ENCODE data around the gene POLQ.

The POLQ gene

DNA sequence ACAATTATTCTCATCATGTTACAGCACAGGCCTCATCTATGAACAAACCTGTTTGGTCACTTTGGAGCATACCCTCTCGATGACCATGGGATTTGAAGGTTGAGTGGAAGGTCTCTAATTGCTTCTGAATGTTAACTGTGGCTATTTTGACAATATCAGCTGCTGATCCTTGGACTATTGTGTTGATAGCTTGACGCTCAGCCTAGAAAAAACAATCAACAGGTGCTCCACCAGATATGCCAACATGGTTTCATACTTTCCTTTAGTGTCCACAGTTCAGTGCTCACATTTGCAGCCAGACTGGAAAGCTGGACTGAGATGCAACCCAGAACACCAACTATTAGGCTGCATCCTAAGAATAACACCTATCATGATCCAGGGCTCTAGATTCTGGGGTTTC is 109.7 kb downstream of the POLQ start:
- H3K4me3 ChIP-seq (replicated peaks in 1 of 2; ENCODE audit: low read depth in 2 of 2, low read length in 2 of 2), result no peak overlapping the region
- DNase-seq (ENCODE audit: low read depth in 2 of 2), result no peak
- TF ChIP-seq, protein P1, sequence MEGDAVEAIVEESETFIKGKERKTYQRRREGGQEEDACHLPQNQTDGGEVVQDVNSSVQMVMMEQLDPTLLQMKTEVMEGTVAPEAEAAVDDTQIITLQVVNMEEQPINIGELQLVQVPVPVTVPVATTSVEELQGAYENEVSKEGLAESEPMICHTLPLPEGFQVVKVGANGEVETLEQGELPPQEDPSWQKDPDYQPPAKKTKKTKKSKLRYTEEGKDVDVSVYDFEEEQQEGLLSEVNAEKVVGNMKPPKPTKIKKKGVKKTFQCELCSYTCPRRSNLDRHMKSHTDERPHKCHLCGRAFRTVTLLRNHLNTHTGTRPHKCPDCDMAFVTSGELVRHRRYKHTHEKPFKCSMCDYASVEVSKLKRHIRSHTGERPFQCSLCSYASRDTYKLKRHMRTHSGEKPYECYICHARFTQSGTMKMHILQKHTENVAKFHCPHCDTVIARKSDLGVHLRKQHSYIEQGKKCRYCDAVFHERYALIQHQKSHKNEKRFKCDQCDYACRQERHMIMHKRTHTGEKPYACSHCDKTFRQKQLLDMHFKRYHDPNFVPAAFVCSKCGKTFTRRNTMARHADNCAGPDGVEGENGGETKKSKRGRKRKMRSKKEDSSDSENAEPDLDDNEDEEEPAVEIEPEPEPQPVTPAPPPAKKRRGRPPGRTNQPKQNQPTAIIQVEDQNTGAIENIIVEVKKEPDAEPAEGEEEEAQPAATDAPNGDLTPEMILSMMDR (IDR thresholded peaks at IDR 0.05; ENCODE audit: low read depth, low read length), result no peak

DNA sequence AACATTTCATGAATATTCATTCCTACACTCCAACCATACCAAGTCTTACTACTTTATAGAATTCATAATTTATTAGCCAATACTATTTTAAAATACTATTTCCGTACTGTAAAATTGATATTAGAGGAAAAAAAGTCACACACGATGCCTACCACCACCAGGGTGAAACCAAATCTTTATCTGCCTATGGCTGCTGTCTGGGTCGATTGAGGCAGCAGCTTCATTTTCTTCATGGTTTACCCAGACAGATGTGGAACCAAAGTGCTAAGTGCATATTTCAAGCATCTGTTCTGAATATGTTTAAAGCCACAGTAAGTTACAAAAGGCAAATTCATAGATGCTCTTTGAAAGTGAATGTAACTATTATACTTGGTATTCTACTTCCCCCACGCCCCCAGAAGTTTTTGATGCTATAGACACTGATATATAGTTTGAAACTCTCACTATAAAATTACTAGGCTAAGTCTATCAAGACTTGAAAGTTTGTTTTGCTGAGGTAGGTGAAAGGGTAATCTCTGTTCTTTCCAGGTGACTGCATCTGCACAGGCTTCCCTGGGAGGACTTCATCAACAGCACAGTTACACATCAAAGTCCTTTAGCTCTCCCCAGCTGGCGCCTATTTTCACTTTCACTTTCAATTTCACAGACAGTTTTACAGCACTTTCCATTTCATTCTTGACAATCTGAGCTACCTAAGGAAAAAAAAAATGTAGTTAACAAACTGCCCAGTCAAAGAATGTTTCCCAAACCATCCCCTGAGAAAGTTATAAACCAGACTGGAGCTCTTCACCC is 113.9 kb downstream of the POLQ start:
- peak overlapping the region in 1 of 2 donors; percentile 31 for H3K4me3 ChIP-seq (replicated peaks in 1 of 2; ENCODE audit: low read depth in 2 of 2, low read length in 2 of 2)
- TF ChIP-seq, protein P1 (IDR thresholded peaks at IDR 0.05; ENCODE audit: low read depth, low read length), result no peak
- DNase-seq (ENCODE audit: low read depth in 2 of 2), result peak; percentile 60 to 62

DNA sequence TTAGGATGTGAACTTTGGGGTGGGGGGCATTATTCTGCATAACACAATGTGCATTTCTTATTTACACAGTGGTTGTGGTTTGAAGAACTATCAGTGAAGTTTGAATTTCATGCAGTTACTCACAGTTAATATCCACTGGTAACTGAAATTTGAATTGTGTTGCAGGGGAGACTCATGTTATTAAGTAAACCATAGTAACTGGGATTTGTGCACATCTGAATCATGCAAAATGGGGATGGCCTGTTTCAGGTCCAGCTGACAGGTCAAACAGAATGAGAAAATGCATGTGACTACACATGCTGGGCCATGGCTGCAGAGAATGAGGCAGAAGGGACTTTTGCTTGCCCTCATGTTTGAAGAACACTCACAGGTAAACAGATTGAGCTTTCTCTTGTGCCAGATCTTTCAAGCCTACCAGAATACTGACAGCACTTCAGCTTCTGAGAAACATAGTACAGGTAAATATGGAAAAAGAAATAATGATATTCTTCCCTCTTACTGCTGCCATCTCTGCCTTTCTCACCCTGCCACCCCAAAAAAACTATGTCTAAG is 115.0 kb downstream of the POLQ start:
- TF ChIP-seq, protein P1 (IDR thresholded peaks at IDR 0.05; ENCODE audit: low read depth, low read length), result no peak
- peak in 1 of 2 donors; percentile 10 for DNase-seq (ENCODE audit: low read depth in 2 of 2)
- H3K4me3 ChIP-seq (replicated peaks in 1 of 2; ENCODE audit: low read depth in 2 of 2, low read length in 2 of 2), result no peak overlapping the region

DNA sequence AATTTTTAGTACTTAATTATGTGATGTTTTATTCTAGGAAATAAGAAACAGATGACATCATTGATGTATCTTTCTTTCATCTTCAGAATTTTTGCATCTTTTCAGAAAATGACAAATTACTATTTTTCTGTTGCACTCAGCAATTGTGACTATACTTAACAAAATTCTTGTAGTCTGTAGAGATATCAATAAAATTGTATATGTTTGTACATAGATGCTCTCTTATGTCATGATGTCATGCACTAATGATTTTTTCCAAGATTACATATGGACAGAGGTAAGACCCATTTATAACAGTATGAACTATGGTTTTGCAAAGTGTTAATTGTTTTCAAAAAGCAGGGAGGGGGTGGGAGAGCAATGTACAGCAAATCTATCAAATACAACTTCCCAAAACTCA is 121.2 kb downstream of the POLQ start:
- no peak for DNase-seq (ENCODE audit: low read depth in 2 of 2)

DNA sequence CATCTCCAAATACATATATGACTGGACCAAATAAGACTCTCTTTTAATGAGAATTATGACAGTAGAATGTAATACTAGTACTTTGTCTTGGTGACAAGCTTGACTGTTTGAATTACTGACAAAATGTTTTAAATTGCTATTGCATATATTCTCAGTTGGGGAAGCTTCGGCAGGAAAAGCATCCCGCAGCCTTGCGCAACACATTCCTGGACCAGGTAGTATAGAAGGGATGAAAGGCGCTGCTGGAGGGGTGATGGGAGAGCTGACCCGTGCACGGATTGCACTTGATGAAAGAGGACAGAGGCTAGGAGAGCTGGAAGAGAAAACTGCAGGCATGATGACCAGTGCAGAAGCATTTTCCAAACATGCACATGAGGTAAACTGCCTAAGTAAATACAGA is 127.6 kb downstream of the POLQ start:
- DNase-seq (ENCODE audit: low read depth in 2 of 2), result no peak
- H3K4me3 ChIP-seq (replicated peaks in 1 of 2; ENCODE audit: low read depth in 2 of 2, low read length in 2 of 2), result no peak overlapping the region
- TF ChIP-seq, protein P1 (IDR thresholded peaks at IDR 0.05; ENCODE audit: low read depth, low read length), result no peak

More for the DNA sequence above, 121.2 kb downstream of the POLQ start:
- no peak overlapping the region for H3K4me3 ChIP-seq (replicated peaks in 1 of 2; ENCODE audit: low read depth in 2 of 2, low read length in 2 of 2)
- TF ChIP-seq, protein P1 (IDR thresholded peaks at IDR 0.05; ENCODE audit: low read depth, low read length), result no peak

DNA sequence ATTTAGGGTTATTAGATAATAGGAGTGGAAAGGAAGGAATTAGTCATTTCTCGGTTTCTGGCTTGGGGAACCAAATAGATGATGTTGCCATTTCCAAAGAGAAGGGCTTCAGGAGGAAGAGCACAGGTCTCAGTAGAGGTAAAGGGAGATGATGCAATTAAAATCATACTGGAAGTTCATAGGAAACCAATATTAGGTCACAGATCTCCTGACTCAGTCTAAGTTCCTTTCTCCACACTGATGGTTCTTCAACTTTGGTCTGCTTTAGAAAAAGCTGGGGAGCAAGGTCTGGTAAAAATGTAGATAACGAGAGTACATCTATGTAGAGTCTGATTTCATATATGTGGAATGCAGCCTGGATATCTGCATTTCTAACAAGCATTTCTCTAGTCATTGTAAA is 130.9 kb downstream of the POLQ start:
- H3K4me3 ChIP-seq (replicated peaks in 1 of 2; ENCODE audit: low read depth in 2 of 2, low read length in 2 of 2), result no peak overlapping the region
- peak in 1 of 2 donors; percentile 9 for DNase-seq (ENCODE audit: low read depth in 2 of 2)
- TF ChIP-seq, protein P1 (IDR thresholded peaks at IDR 0.05; ENCODE audit: low read depth, low read length), result no peak
